NCI-H146 treated with DMSO at 0.1 percent for 48 hours (cell line): ENCODE results near the gene TICAM2.

Source experiments
- DNase-seq: peaks from one replicate; lab custom pipeline; 2025; ENCODE audit not compliant: unreplicated experiment; lab: John Stamatoyannopoulos, UW

Gene TICAM2

GRCh38 chr5:115541611-115542010 lies 60.7 kb downstream of the TICAM2 start:
- DNase-seq: no peak

GRCh38 chr5:115535479-115536035 lies 66.7 kb downstream of the TICAM2 start:
- DNase-seq: no peak

GRCh38 chr5:115532517-115532916 lies 69.8 kb downstream of the TICAM2 start:
- DNase-seq: no peak

- DNase-seq: no peak
Observed at GRCh38 chr5:115531787-115532367, 70.4 kb downstream of the TICAM2 start.

GRCh38 chr5:115531380-115531779 lies 70.9 kb downstream of the TICAM2 start:
- no peak for DNase-seq

GRCh38 chr5:115530426-115530825 lies 71.9 kb downstream of the TICAM2 start:
- DNase-seq: no peak
